Measurements from ENCODE around the gene PAK1. TPM values are rescaled to one million over a fixed set of nuclear protein-coding genes. Genes with fewer than 3 reads are reported as not detected.

PAK1 gene
- polyA plus RNA-seq, 1 experiment: 70.3 TPM

GRCh38 chr11:77377734-77378133 is 96.2 kb downstream of the PAK1 start:
- DNase-seq (ENCODE audit: low read depth, low spot score): no peak
- CTCF ChIA-PET: no interaction called here
- no peaks in the 10 kb centered on the region for H3K27me3 ChIP-seq (ENCODE audit: control insufficient read depth, insufficient read depth, low read length)
- H3K9me3 ChIP-seq (ENCODE audit: control insufficient read depth, insufficient read depth, low read length): no peaks in the 10 kb centered on the region
- POLR2A ChIA-PET: no interaction called here
- no peak for TF ChIP-seq CTCF (IDR thresholded peaks at IDR 0.05; ENCODE audit: low read depth, low read length)
- H3K4me3 ChIP-seq (ENCODE audit: low read depth, low read length): no peak overlapping the region
- H3K27ac ChIP-seq (ENCODE audit: low read depth, low read length): no peak overlapping the region

GRCh38 chr11:77375107-77375506 is 98.8 kb downstream of the PAK1 start:
- Histone ChIP-seq H3K9me3 (ENCODE audit: control insufficient read depth, insufficient read depth, low read length) (no peaks in the 10 kb centered on the region), H3K27me3 (ENCODE audit: control insufficient read depth, insufficient read depth, low read length) (no peaks in the 10 kb centered on the region), H3K27ac (ENCODE audit: low read depth, low read length) (no peak overlapping the region), H3K4me3 (ENCODE audit: low read depth, low read length) (no peak overlapping the region)
- no peak for TF ChIP-seq CTCF (IDR thresholded peaks at IDR 0.05; ENCODE audit: low read depth, low read length)
- CTCF ChIA-PET: no interaction called here
- no peak for DNase-seq (ENCODE audit: low read depth, low spot score)
- POLR2A ChIA-PET: no interaction called here

GRCh38 chr11:77374611-77375031 is 99.3 kb downstream of the PAK1 start:
- POLR2A ChIA-PET: no interaction called here
- no peak overlapping the region for H3K27ac ChIP-seq (ENCODE audit: low read depth, low read length)
- DNase-seq (ENCODE audit: low read depth, low spot score): no peak
- TF ChIP-seq CTCF (IDR thresholded peaks at IDR 0.05; ENCODE audit: low read depth, low read length): no peak
- CTCF ChIA-PET: no interaction called here
- H3K4me3 ChIP-seq (ENCODE audit: low read depth, low read length): no peak overlapping the region
- no peaks in the 10 kb centered on the region for H3K9me3 ChIP-seq (ENCODE audit: control insufficient read depth, insufficient read depth, low read length)
- H3K27me3 ChIP-seq (ENCODE audit: control insufficient read depth, insufficient read depth, low read length): no peaks in the 10 kb centered on the region

GRCh38 chr11:77374108-77374507 is 99.8 kb downstream of the PAK1 start:
- ChIA-PET POLR2A (no interaction called here), CTCF (no interaction called here)
- no peak for DNase-seq (ENCODE audit: low read depth, low spot score)
- Histone ChIP-seq H3K27ac (ENCODE audit: low read depth, low read length) (no peak overlapping the region), H3K27me3 (ENCODE audit: control insufficient read depth, insufficient read depth, low read length) (no peaks in the 10 kb centered on the region), H3K9me3 (ENCODE audit: control insufficient read depth, insufficient read depth, low read length) (no peaks in the 10 kb centered on the region), H3K4me3 (ENCODE audit: low read depth, low read length) (no peak overlapping the region)
- TF ChIP-seq CTCF (IDR thresholded peaks at IDR 0.05; ENCODE audit: low read depth, low read length): no peak

GRCh38 chr11:77372726-77373125 is 101.2 kb downstream of the PAK1 start:
- no peak overlapping the region for H3K27ac ChIP-seq (ENCODE audit: low read depth, low read length)
- H3K27me3 ChIP-seq (ENCODE audit: control insufficient read depth, insufficient read depth, low read length): no peaks in the 10 kb centered on the region
- CTCF ChIA-PET: no interaction called here
- POLR2A ChIA-PET: interaction anchor here (0.6 to 0.7 kb wide), 2 partner anchors 86 to 113 kb away, joined by 4 to 7 read pairs; no protein-coding TSS in a partner anchor
- H3K9me3 ChIP-seq (ENCODE audit: control insufficient read depth, insufficient read depth, low read length): no peaks in the 10 kb centered on the region
- H3K4me3 ChIP-seq (ENCODE audit: low read depth, low read length): no peak overlapping the region
- no peak for TF ChIP-seq CTCF (IDR thresholded peaks at IDR 0.05; ENCODE audit: low read depth, low read length)
- DNase-seq (ENCODE audit: low read depth, low spot score): no peak
